H1 (cell line): ENCODE results near the gene MANSC1. TPM values are rescaled to one million over a fixed set of nuclear protein-coding genes. Genes with fewer than 3 reads are reported as not detected.

Experiments used
- CTCF ChIA-PET: fragments of 300-600 bp; sonication (Branson Sonifier 250); formaldehyde crosslinking; loops from one replicate; lab custom pipeline; 2021; ENCODE audit not compliant: partially characterized antibody; lab: Charles Lee
- POLR2A ChIA-PET: fragments of 300-600 bp; sonication (Branson Sonifier 250); formaldehyde crosslinking; loops from one replicate; lab custom pipeline; 2021; ENCODE audit warnings: inconsistent platforms; ENCODE audit not compliant: partially characterized antibody; lab: Charles Lee
- DNase-seq, 2 experiments: peaks; one replicate each; pipeline versions ENCODE4 v3.0.0 to v3.0.0-alpha.2; 2010 to 2022; ENCODE audit warnings: low spot score in 2 of 2, low read depth in 1 of 2, mixed read lengths in 1 of 2
- FAIRE-seq: peaks from 2 replicates; lab custom pipeline; 2011; peaks lifted over from hg19 to GRCh38; lab: Jason Lieb, UNC
- H2AFZ ChIP-seq: 2 replicates; pipeline ENCODE4 v1.8.1; 2012; ENCODE audit warnings: low read length, inconsistent platforms
- H2AK5ac ChIP-seq: 2 replicates; pipeline ENCODE4 v1.6.1; 2013; ENCODE audit warnings: low read depth, low read length
- H2BK120ac ChIP-seq: replicated peaks from 2 replicates; pipeline ENCODE3; 2013; ENCODE audit warnings: low read depth, low read length, inconsistent platforms
- H2BK12ac ChIP-seq: 2 replicates; pipeline ENCODE4 v1.6.1; 2013; ENCODE audit warnings: low read depth, low read length
- H2BK15ac ChIP-seq: 2 replicates; pipeline ENCODE4 v1.6.1; 2013; ENCODE audit warnings: low read length
- H2BK20ac ChIP-seq: 2 replicates; pipeline ENCODE4 v1.6.1; 2013; ENCODE audit warnings: low read length
- H2BK5ac ChIP-seq: 2 replicates; pipeline ENCODE4 v1.6.1; 2013; ENCODE audit warnings: low read depth, low read length
- H3K14ac ChIP-seq: 2 replicates; pipeline ENCODE4 v1.6.1; 2013; ENCODE audit warnings: inconsistent platforms; ENCODE audit not compliant: insufficient read length
- H3K18ac ChIP-seq: 2 replicates; pipeline ENCODE4 v1.6.1; 2013; ENCODE audit warnings: low read length; ENCODE audit errors: extremely low read depth
- H3K23ac ChIP-seq: 2 replicates; pipeline ENCODE4 v1.6.1; 2013; ENCODE audit warnings: inconsistent platforms; ENCODE audit not compliant: insufficient read length
- H3K23me2 ChIP-seq: 2 replicates; pipeline ENCODE4 v1.6.1; 2013; ENCODE audit warnings: low read depth, low read length
- H3K27ac ChIP-seq: 2 replicates; pipeline ENCODE4 v1.6.1; 2011; ENCODE audit warnings: low read depth, low read length, inconsistent platforms
- H3K27me3 ChIP-seq, 4 experiments: replicated peaks in 1 of 4; 1 replicate in 1 of 4; 2 replicates in 3 of 4; pipeline versions ENCODE4 v1.6.1 to v1.8.1; 2011 to 2013; ENCODE audit warnings: low read length in 3 of 4, mild to moderate bottlenecking in 3 of 4, inconsistent platforms in 2 of 4, mixed read lengths in 2 of 4, moderate library complexity in 1 of 4; ENCODE audit not compliant: control insufficient read depth in 3 of 4, insufficient read depth in 3 of 4; ENCODE audit errors: extremely low read depth in 1 of 4
- H3K36me3 ChIP-seq, 4 experiments: 2 replicates each; pipeline versions ENCODE4 v1.6.1 to v1.8.1; 2011 to 2013; ENCODE audit warnings: mild to moderate bottlenecking in 4 of 4, low read length in 3 of 4, moderate library complexity in 2 of 4, control low read depth in 1 of 4, inconsistent platforms in 1 of 4; ENCODE audit not compliant: insufficient read depth in 4 of 4, control insufficient read depth in 2 of 4
- H3K4ac ChIP-seq: replicated peaks from 2 replicates; pipeline ENCODE3; 2013; ENCODE audit warnings: low read length, low read depth, mixed read lengths, inconsistent platforms; ENCODE audit not compliant: insufficient read length
- H3K4me1 ChIP-seq, 4 experiments: replicated peaks in 1 of 4; 1 replicate in 1 of 4; 2 replicates in 3 of 4; pipeline versions ENCODE4 v1.6.1 to v1.8.1; 2011 to 2013; ENCODE audit warnings: low read length in 3 of 4, inconsistent platforms in 2 of 4, mixed read lengths in 1 of 4; ENCODE audit not compliant: insufficient read depth in 4 of 4, control insufficient read depth in 3 of 4
- H3K4me2 ChIP-seq, 2 experiments: 2 replicates each; pipeline versions ENCODE4 v1.6.1 to v1.8.1; 2011 to 2013; ENCODE audit warnings: low read depth in 2 of 2, low read length in 2 of 2, control low read depth in 1 of 2, inconsistent platforms in 1 of 2, mild to moderate bottlenecking in 1 of 2; ENCODE audit not compliant: insufficient read depth in 1 of 2
- H3K4me3 ChIP-seq, 4 experiments: fragments of 200-600, 300-600 bp in 1 of 4; sonication (generic), shearing (Covaris generic), sonication (Bioruptor Twin) in 1 of 4; 2 replicates each; pipeline versions ENCODE4 v1.5.1 to v1.8.1; 2011 to 2016; ENCODE audit warnings: low read length in 4 of 4, low read depth in 3 of 4, control low read depth in 2 of 4, inconsistent platforms in 2 of 4, mild to moderate bottlenecking in 2 of 4, mixed read lengths in 1 of 4, moderate library complexity in 1 of 4; ENCODE audit not compliant: insufficient read depth in 2 of 4; ENCODE audit errors: extremely low read depth in 1 of 4
- H3K56ac ChIP-seq: replicated peaks from 2 replicates; pipeline ENCODE3; 2013; ENCODE audit warnings: low read depth, mild to moderate bottlenecking, mixed read lengths, low read length, inconsistent platforms; ENCODE audit not compliant: insufficient read length
- H3K79me1 ChIP-seq: 2 replicates; pipeline ENCODE4 v1.6.1; 2013; ENCODE audit warnings: low read depth, low read length, control low read depth
- H3K79me2 ChIP-seq, 2 experiments: 2 replicates each; pipeline versions ENCODE4 v1.6.1 to v1.8.1; 2012 to 2013; ENCODE audit warnings: low read length in 2 of 2, mild to moderate bottlenecking in 2 of 2, inconsistent platforms in 1 of 2; ENCODE audit not compliant: insufficient read depth in 2 of 2, control insufficient read depth in 1 of 2
- H3K9ac ChIP-seq, 4 experiments: replicated peaks in 1 of 4; 1 replicate in 1 of 4; 2 replicates in 3 of 4; pipeline versions ENCODE4 v1.6.1 to v1.8.1; 2011 to 2013; ENCODE audit warnings: low read depth in 3 of 4, low read length in 3 of 4, control low read depth in 2 of 4, mild to moderate bottlenecking in 2 of 4, moderate library complexity in 2 of 4, inconsistent platforms in 1 of 4; ENCODE audit errors: extremely low read depth in 1 of 4
- H3K9me3 ChIP-seq, 2 experiments: 2 replicates each; pipeline versions ENCODE4 v1.6.1 to v1.8.1; 2012 to 2013; ENCODE audit warnings: mild to moderate bottlenecking in 2 of 2, moderate library complexity in 2 of 2, control low read depth in 1 of 2, inconsistent platforms in 1 of 2, low read depth in 1 of 2, low read length in 1 of 2, mixed read lengths in 1 of 2; ENCODE audit not compliant: insufficient read depth in 2 of 2
- H4K20me1 ChIP-seq, 2 experiments: replicated peaks in 1 of 2; 2 replicates each; pipeline versions ENCODE3 to v1.8.1; 2011 to 2013; ENCODE audit warnings: inconsistent platforms in 2 of 2, low read length in 2 of 2, mild to moderate bottlenecking in 1 of 2; ENCODE audit not compliant: insufficient read depth in 2 of 2, control insufficient read depth in 1 of 2
- H4K5ac ChIP-seq: 2 replicates; pipeline ENCODE4 v1.6.1; 2013; ENCODE audit warnings: low read length, low read depth, mixed read lengths, inconsistent platforms; ENCODE audit not compliant: insufficient read length
- H4K8ac ChIP-seq: 2 replicates; pipeline ENCODE4 v1.8.0; 2013; ENCODE audit warnings: mild to moderate bottlenecking, moderate library complexity, low read length, inconsistent platforms; ENCODE audit not compliant: insufficient read depth; ENCODE audit errors: extremely low read depth
- H4K91ac ChIP-seq: replicated peaks from 2 replicates; pipeline ENCODE3; 2013; ENCODE audit warnings: low read length, mixed read lengths, inconsistent platforms; ENCODE audit not compliant: insufficient read length
- BRCA1 ChIP-seq: IDR thresholded peaks from 2 replicates; pipeline ENCODE4 v1.6.1; 2012; ENCODE audit warnings: low read depth, low read length, improper control_type of control experiment
- CBX8 ChIP-seq: fragments of 300-800, 300-1000 bp; sonication (generic); IDR thresholded peaks from 2 replicates; pipeline ENCODE4 v1.7.1; 2016; ENCODE audit warnings: low read depth, low read length, borderline replicate concordance
- CTBP2 ChIP-seq: IDR thresholded peaks from 2 replicates; pipeline ENCODE4 v1.7.0; 2011; ENCODE audit warnings: borderline replicate concordance, mild to moderate bottlenecking, moderate library complexity, mixed read lengths, low read length; ENCODE audit not compliant: insufficient read depth, insufficient read length
- E2F6 ChIP-seq: IDR thresholded peaks from 2 replicates; pipeline ENCODE4 v1.6.1; 2012; ENCODE audit warnings: inconsistent platforms
- KDM4A ChIP-seq: IDR thresholded peaks from one replicate; pipeline ENCODE4 v1.7.1; 2012; ENCODE audit warnings: low read depth, mild to moderate bottlenecking, moderate library complexity, low read length, inconsistent platforms; ENCODE audit not compliant: severe bottlenecking
- SP1 ChIP-seq: IDR thresholded peaks from 2 replicates; pipeline ENCODE4 v1.6.1; 2011; ENCODE audit warnings: low read depth, low read length
- TCF12 ChIP-seq: IDR thresholded peaks from 2 replicates; pipeline ENCODE4 v1.6.1; 2011; ENCODE audit warnings: low read depth, mild to moderate bottlenecking, low read length
- WGBS, 2 experiments: shearing (Covaris generic) in 1 of 2; methylation state at CpG; one replicate each; pipeline versions ENCODE4 v1.1.6 to v1.1.7; 2013 to 2015; ENCODE audit warnings: low lambda C conversion rate in 2 of 2, mixed read lengths in 2 of 2, inconsistent platforms in 1 of 2, low coverage in 1 of 2, missing lambda C conversion rate in 1 of 2; ENCODE audit not compliant: insufficient replicate concordance in 2 of 2, insufficient coverage in 1 of 2, insufficient read length in 1 of 2; ENCODE audit errors: extremely low coverage in 1 of 2, missing lambda C conversion rate in 1 of 2; 5-methylcytosine and 5-hydroxymethylcytosine counted together
- polyA plus RNA-seq, 7 experiments: library from polyadenylated mRNA; depleted of rRNA in 3 of 7; stranded (reverse) in 5 of 7; unstranded in 2 of 7; fragments of >200 nt in 5 of 7; fragments of 200-250 nt in 2 of 7; gene quantifications; 1 replicate in 5 of 7; 2 replicates in 1 of 7; 4 replicates in 1 of 7; pipeline versions ENCODE4 v1.2.1 to v1.2.3, GENCODE V29; 2011 to 2013; ENCODE audit warnings: missing spikeins in 2 of 7, mixed read lengths in 2 of 7
- total RNA-seq: library from RNA; stranded (reverse); fragmentation: NEBNext Ultra II Directional; extraction: Animal tissue kit (Norgen Biotek cat#: 25700); gene quantifications from 2 replicates; pipeline ENCODE4 v1.2.1, GENCODE V29; 2021

MANSC1 gene
- total and polyA plus RNA-seq, 2 of the 8 experiments (the other 6 are each of a cell fraction or from before 2014, with no cell fraction given): 2.0 to 8.9 TPM

GRCh38 chr12:12357719-12358461 is 7.8 kb upstream of the MANSC1 start:
- no peak overlapping the region for H3K23ac ChIP-seq
- H3K9me3 ChIP-seq: no peaks in the 10 kb centered on the region
- CTCF ChIA-PET: interaction anchor here (0.6 to 3.8 kb wide), 21 partner anchors 10 to 743 kb away, joined by 3 to 24 read pairs (median 3); partner anchors contain the start of gene DUSP16
- WGBS, 2 experiments: 50% methylated on average over 10 of the region's 10 CpGs; no CpG with 5 or more reads in 1 of the 2 experiments
- H2BK20ac ChIP-seq: no peak overlapping the region
- no peaks in the 10 kb centered on the region for H4K20me1 ChIP-seq
- 0 out of 2 replicates have a peak overlapping the region, but pooled peaks have one; percentile 39 for H2BK12ac ChIP-seq
- H3K14ac ChIP-seq: no peak overlapping the region
- peak overlapping the region; percentile 25 for H4K91ac ChIP-seq
- POLR2A ChIA-PET: interaction anchor here (0.6 to 2.9 kb wide), 16 partner anchors 8 to 682 kb away, joined by 3 to 10 read pairs (median 4); partner anchors contain the start of genes DUSP16, GPR19 and LRP6
- no peaks in the 10 kb centered on the region; the same call in 1 of the 2 replicates for H3K79me1 ChIP-seq
- DNase-seq (peak in 1 of 2 experiments; percentile 33), FAIRE-seq (no peak)
- peak overlapping the region; percentile 13 to 76 (median 74) for H3K9ac ChIP-seq
- no peak overlapping the region for H2BK120ac ChIP-seq
- no peaks in the 10 kb centered on the region for H3K27me3 ChIP-seq
- H4K5ac ChIP-seq: no peak overlapping the region
- H3K4me2 ChIP-seq: peak overlapping the region; percentile 86 to 98
- H3K4ac ChIP-seq: peak overlapping the region; percentile 36
- H3K79me2 ChIP-seq: peaks cover 0 to 10% of the 10 kb centered on the region in 2 experiments; a peak in 2 of 4 replicates
- H3K18ac ChIP-seq: no peak overlapping the region
- H2BK5ac ChIP-seq: peak overlapping the region; percentile 89
- peaks cover 0 to 6% (median 2%) of the 10 kb centered on the region in 4 experiments; a peak in 3 of 7 replicates for H3K4me1 ChIP-seq
- H4K8ac ChIP-seq: peak overlapping the region; percentile 89
- peak overlapping the region; percentile 72 for H2AFZ ChIP-seq
- H3K27ac ChIP-seq: 0 out of 2 replicates have a peak overlapping the region, but pooled peaks have one; percentile 62
- peak overlapping the region; percentile 68 to 86 (median 83) for H3K4me3 ChIP-seq
- H3K23me2 ChIP-seq: peaks cover 7% of the 10 kb centered on the region; the same call in 1 of the 2 replicates
- no peak overlapping the region for H2BK15ac ChIP-seq
- H3K56ac ChIP-seq: peak overlapping the region; percentile 7
- no peak overlapping the region for H2AK5ac ChIP-seq
- no peak for TF ChIP-seq TCF12
- TF ChIP-seq KDM4A: no peak
- no peak for TF ChIP-seq CTBP2
- TF ChIP-seq E2F6: no peak
- no peak for TF ChIP-seq CBX8
- no peak for TF ChIP-seq BRCA1
- no peak for TF ChIP-seq SP1
- peaks cover 0 to 2% (median under 1%) of the 10 kb centered on the region in 4 experiments; a peak in 1 of 8 replicates for H3K36me3 ChIP-seq
